NCI-H1105 treated with DMSO at 0.1 percent for 48 hours (cell line): ENCODE measurements around the gene SUPT6H.

ENCODE experiments used
- DNase-seq: peaks from one replicate; lab custom pipeline; 2025; lab: John Stamatoyannopoulos, UW

The SUPT6H gene

GRCh38 chr17:28750178-28751047, 88.4 kb downstream of the SUPT6H start:
- DNase-seq: peak; percentile 85

GRCh38 chr17:28751600-28752366, 89.8 kb downstream of the SUPT6H start:
- no peak for DNase-seq
